Panc1 (cell line): ENCODE results near the gene EPC1.
"Not testable (repeated sequence)": the region's sequence is repeated elsewhere in the genome, so short reads cannot be mapped to it uniquely, and the experiment has no call there.

Experiments used
- CTCF ChIP-seq: fragments of 450-650 bp; IDR thresholded peaks from 2 replicates; pipeline ENCODE4 v1.5.1; 2017; ENCODE audit warnings: mild to moderate bottlenecking
- POLR2AphosphoS5 ChIP-seq: IDR thresholded peaks from 2 replicates; pipeline ENCODE4 v1.6.1; 2012; ENCODE audit warnings: mild to moderate bottlenecking, low read depth, low read length, moderate library complexity
- REST ChIP-seq, 2 experiments: IDR thresholded peaks; 2 replicates each; pipeline ENCODE4 v1.6.1; 2011 to 2012; ENCODE audit warnings: low read depth in 2 of 2, control low read depth in 1 of 2, low read length in 1 of 2, mild to moderate bottlenecking in 1 of 2, moderate library complexity in 1 of 2; ENCODE audit not compliant: insufficient read depth in 1 of 2
- TCF7L2 ChIP-seq: IDR thresholded peaks from 2 replicates; pipeline ENCODE4 v1.6.1; 2011; ENCODE audit warnings: mild to moderate bottlenecking, low read depth, low read length, inconsistent platforms

GRCh38 chr10:32250489-32250888, 96.5 kb downstream of the EPC1 start:
- not testable (repeated sequence) for TF ChIP-seq CTCF; POLR2AphosphoS5; TCF7L2; REST (IDR thresholded peaks at IDR 0.05; ENCODE audit: insufficient read depth in 1 of 2, low read depth in 2 of 2, low read length in 1 of 2)
